ENCODE measurements around the gene BACE1. TPM values are rescaled to one million over a fixed set of nuclear protein-coding genes. Genes with fewer than 3 reads are reported as not detected.

BACE1 gene
- total and polyA plus RNA-seq, 2 of the 13 experiments (the other 11 are each of a cell fraction or from before 2014, with no cell fraction given) = 7.5 to 17.9 TPM

DNA sequence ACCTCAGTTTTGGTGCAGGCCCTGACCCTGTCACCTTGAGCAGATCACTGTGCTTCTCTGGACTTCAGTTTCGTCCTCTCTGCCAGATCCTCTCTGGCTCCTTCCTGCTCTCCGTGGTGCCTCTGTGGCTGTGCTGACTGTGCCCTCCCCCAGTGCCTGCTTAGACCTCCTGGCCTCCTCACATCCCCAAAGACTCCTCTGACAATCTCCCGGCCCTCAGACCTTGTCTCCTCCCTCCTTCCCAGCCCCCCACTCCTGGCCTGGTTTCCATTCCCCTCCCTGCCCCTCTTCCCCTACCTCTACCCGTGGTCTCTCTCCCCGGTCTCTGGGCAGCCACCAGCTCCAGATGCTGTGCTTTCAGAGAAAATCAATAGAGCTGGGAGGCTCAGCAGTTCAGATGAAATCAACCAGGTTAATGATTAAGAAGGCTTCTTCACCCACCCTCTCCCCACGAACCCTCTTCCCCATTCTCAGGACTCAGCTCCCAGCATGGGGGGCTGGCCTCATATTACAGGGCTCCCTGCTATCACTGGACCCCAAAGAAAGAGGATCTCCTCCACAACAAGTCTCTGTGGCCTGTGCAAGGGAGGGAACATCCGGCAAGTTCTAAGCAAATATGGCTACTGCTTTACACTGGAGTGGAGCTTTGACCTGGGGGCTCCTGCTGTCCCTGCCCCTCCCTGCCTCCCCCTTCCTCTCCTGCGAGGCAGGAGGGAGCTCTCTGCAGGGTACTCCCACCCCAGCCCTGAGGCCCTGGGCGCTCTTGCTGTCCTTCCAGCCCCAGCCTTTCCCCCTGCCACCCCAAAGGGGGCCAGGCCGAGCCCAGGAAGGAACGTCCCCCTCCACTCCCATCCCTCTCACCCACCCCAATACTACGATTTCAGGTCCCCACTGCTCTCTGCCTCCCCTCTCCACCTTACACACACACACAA is 16.4 kb downstream of the BACE1 start (continued):
- TF ChIP-seq, protein P1, sequence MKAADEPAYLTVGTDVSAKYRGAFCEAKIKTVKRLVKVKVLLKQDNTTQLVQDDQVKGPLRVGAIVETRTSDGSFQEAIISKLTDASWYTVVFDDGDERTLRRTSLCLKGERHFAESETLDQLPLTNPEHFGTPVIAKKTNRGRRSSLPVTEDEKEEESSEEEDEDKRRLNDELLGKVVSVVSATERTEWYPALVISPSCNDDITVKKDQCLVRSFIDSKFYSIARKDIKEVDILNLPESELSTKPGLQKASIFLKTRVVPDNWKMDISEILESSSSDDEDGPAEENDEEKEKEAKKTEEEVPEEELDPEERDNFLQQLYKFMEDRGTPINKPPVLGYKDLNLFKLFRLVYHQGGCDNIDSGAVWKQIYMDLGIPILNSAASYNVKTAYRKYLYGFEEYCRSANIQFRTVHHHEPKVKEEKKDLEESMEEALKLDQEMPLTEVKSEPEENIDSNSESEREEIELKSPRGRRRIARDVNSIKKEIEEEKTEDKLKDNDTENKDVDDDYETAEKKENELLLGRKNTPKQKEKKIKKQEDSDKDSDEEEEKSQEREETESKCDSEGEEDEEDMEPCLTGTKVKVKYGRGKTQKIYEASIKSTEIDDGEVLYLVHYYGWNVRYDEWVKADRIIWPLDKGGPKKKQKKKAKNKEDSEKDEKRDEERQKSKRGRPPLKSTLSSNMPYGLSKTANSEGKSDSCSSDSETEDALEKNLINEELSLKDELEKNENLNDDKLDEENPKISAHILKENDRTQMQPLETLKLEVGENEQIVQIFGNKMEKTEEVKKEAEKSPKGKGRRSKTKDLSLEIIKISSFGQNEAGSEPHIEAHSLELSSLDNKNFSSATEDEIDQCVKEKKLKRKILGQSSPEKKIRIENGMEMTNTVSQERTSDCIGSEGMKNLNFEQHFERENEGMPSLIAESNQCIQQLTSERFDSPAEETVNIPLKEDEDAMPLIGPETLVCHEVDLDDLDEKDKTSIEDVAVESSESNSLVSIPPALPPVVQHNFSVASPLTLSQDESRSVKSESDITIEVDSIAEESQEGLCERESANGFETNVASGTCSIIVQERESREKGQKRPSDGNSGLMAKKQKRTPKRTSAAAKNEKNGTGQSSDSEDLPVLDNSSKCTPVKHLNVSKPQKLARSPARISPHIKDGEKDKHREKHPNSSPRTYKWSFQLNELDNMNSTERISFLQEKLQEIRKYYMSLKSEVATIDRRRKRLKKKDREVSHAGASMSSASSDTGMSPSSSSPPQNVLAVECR (CRISPR knock-in tag; IDR thresholded peaks at IDR 0.05; ENCODE audit: borderline replicate concordance) = peak; percentile 77
- TF ChIP-seq, protein P2, sequence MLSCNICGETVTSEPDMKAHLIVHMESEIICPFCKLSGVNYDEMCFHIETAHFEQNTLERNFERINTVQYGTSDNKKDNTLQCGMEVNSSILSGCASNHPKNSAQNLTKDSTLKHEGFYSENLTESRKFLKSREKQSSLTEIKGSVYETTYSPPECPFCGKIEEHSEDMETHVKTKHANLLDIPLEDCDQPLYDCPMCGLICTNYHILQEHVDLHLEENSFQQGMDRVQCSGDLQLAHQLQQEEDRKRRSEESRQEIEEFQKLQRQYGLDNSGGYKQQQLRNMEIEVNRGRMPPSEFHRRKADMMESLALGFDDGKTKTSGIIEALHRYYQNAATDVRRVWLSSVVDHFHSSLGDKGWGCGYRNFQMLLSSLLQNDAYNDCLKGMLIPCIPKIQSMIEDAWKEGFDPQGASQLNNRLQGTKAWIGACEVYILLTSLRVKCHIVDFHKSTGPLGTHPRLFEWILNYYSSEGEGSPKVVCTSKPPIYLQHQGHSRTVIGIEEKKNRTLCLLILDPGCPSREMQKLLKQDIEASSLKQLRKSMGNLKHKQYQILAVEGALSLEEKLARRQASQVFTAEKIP (CRISPR knock-in tag; IDR thresholded peaks at IDR 0.05; ENCODE audit: borderline replicate concordance) = no peak
- TF ChIP-seq, protein P3, sequence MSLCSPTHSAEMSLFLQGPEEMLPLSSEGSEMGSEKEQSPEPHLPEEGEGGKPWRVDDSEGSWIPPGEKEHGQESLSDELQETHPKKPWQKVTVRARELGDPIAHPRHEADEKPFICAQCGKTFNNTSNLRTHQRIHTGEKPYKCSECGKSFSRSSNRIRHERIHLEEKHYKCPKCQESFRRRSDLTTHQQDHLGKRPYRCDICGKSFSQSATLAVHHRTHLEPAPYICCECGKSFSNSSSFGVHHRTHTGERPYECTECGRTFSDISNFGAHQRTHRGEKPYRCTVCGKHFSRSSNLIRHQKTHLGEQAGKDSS (CRISPR knock-in tag; IDR thresholded peaks at IDR 0.05; ENCODE audit: borderline replicate concordance, low read depth) = no peak
- TF ChIP-seq ZNF367 (CRISPR knock-in tag; IDR thresholded peaks at IDR 0.05; ENCODE audit: borderline replicate concordance) (no peak), NR3C1 (CRISPR knock-in tag; IDR thresholded peaks at IDR 0.05) (no peak), JARID2 (CRISPR knock-in tag; IDR thresholded peaks at IDR 0.05; ENCODE audit: insufficient replicate concordance) (no peak), SP5 (CRISPR knock-in tag; IDR thresholded peaks at IDR 0.05; ENCODE audit: borderline replicate concordance, low read depth) (peak; percentile 14; the same call in 1 of the 2 replicates), ZSCAN30 (CRISPR knock-in tag; IDR thresholded peaks at IDR 0.05) (no peak), SP1 (IDR thresholded peaks at IDR 0.05) (no peak), SP1 (CRISPR knock-in tag; IDR thresholded peaks at IDR 0.05) (no peak; the same call in 1 of the 2 replicates), WIZ (CRISPR knock-in tag; IDR thresholded peaks at IDR 0.05) (no peak), HDAC6 (IDR thresholded peaks at IDR 0.05; ENCODE audit: low read depth, low read length) (no peak), KLF9 (CRISPR knock-in tag; IDR thresholded peaks at IDR 0.05; ENCODE audit: low read depth) (no peak), ZNF775 (CRISPR knock-in tag; IDR thresholded peaks at IDR 0.05; ENCODE audit: borderline replicate concordance) (no peak)
- TF ChIP-seq, protein P4, sequence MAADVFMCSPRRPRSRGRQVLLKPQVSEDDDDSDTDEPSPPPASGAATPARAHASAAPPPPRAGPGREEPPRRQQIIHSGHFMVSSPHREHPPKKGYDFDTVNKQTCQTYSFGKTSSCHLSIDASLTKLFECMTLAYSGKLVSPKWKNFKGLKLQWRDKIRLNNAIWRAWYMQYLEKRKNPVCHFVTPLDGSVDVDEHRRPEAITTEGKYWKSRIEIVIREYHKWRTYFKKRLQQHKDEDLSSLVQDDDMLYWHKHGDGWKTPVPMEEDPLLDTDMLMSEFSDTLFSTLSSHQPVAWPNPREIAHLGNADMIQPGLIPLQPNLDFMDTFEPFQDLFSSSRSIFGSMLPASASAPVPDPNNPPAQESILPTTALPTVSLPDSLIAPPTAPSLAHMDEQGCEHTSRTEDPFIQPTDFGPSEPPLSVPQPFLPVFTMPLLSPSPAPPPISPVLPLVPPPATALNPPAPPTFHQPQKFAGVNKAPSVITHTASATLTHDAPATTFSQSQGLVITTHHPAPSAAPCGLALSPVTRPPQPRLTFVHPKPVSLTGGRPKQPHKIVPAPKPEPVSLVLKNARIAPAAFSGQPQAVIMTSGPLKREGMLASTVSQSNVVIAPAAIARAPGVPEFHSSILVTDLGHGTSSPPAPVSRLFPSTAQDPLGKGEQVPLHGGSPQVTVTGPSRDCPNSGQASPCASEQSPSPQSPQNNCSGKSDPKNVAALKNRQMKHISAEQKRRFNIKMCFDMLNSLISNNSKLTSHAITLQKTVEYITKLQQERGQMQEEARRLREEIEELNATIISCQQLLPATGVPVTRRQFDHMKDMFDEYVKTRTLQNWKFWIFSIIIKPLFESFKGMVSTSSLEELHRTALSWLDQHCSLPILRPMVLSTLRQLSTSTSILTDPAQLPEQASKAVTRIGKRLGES (CRISPR knock-in tag; IDR thresholded peaks at IDR 0.05; ENCODE audit: borderline replicate concordance) = no peak
- TF ChIP-seq, protein P5, sequence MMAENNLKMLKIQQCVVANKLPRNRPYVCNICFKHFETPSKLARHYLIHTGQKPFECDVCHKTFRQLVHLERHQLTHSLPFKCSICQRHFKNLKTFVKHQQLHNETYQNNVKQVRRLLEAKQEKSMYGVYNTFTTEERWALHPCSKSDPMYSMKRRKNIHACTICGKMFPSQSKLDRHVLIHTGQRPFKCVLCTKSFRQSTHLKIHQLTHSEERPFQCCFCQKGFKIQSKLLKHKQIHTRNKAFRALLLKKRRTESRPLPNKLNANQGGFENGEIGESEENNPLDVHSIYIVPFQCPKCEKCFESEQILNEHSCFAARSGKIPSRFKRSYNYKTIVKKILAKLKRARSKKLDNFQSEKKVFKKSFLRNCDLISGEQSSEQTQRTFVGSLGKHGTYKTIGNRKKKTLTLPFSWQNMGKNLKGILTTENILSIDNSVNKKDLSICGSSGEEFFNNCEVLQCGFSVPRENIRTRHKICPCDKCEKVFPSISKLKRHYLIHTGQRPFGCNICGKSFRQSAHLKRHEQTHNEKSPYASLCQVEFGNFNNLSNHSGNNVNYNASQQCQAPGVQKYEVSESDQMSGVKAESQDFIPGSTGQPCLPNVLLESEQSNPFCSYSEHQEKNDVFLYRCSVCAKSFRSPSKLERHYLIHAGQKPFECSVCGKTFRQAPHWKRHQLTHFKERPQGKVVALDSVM (CRISPR knock-in tag; IDR thresholded peaks at IDR 0.05) = peak; percentile 33; the same call in 1 of the 2 replicates
